Stimulated activated CD4-positive, alpha-beta T cell treated with anti-CD3 and anti-CD28 coated beads, Interleukin-12 subunit alpha, Interleukin-12 subunit beta, amount 100 ng/mL, for 24 hours (primary cell): Measurements from ENCODE around the gene FAM186B.
"Not testable (repeated sequence)": the region's sequence is repeated elsewhere in the genome, so short reads cannot be mapped to it uniquely, and the experiment has no call there.

Experiments used
- DNase-seq, 2 experiments: peaks; one replicate each; pipeline ENCODE4 v3.0.0-alpha.2; 2020; ENCODE audit warnings: low read depth in 2 of 2

FAM186B gene, protein sequence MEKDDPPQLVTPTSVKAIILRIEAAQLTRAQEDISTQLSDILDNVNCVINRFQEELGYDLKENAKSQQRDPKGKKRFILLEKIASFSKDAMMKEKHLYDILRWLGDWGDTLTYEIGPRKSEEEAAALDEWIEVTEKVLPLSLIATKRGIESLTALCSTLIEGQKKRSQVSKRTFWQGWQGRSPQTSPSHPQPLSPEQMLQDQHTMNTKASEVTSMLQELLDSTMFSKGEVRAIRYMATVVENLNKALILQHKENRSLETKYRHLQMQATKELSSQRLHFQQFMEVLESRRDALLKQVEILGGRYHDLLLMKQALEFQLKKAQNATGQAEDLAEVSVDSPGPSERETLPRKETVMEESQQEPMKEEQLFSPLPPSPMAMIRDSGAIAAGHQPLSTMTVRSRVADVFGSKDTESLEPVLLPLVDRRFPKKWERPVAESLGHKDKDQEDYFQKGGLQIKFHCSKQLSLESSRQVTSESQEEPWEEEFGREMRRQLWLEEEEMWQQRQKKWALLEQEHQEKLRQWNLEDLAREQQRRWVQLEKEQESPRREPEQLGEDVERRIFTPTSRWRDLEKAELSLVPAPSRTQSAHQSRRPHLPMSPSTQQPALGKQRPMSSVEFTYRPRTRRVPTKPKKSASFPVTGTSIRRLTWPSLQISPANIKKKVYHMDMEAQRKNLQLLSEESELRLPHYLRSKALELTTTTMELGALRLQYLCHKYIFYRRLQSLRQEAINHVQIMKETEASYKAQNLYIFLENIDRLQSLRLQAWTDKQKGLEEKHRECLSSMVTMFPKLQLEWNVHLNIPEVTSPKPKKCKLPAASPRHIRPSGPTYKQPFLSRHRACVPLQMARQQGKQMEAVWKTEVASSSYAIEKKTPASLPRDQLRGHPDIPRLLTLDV

DNA sequence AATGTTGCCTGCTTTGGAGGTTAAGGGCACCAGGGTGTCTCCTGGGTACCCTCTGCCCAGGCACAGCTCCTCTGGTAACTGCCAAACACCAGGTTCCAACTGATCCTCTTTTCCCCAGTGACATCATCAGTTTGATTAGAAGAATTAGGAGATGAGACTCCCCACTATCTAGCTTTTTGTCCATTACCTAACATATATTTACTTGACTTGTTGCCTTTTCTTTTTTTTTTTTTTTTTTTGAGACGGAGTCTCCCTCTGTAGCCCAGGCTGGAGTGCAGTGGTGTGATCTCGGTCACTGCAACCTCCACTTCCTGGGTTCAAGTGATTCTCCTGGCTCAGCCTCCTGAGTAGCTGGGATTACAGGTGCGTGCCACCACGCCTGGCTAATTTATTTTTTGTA lies at the start of gene FAM186B:
TSS of gene FAM186B (minus strand) at position 101 of the 400 bp plus-strand sequence. CDS start 162 bp downstream, outside the sequence.
- DNase-seq: not testable (repeated sequence)

DNA sequence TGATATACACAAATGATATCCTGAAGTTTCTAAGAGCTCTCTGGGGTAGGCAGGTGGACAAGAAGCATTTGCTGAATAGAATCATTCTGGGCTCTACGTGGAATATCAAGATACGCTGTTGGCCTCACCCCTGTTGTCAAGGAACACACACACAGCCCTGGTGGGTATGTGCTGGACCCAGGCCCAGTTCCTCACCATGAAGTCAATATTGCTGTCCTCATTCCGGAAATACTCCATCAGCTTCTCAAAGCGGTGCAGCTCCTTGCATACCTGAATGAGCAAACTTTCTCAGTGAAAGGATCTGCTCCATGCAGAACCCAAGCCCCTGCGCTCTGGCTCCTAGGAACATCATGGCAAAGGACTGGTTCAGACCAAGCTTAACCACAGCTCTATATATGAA lies 49.3 kb upstream of the FAM186B start:
- DNase-seq: no peak

DNA sequence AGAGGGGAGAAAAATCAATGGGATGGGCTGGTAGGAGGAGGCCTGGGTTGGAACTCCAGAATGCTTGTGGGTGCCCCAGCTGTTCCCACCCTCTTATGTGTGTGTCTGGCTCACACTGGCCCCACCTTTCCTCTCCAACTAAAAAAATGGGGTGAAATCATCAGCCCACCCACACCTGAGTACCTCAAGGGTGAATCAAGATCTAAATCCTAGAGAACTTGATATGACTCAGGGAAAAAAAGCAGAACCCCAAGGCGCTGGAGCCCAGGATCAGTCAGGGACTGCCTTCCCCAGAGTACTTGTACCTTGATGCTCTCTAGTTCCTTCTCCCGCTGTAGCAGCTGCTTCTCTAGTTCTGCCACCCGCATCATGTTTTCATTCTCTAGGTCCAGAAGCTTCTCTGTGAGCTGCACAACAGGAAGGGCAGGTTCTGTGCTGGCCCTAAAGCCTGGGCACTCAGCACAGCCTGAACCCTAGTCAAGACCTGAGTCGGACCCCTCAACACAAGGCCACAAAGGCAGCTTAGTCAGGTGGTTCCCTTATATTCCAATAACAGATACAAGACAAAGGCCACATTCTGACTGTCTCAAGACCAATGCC lies 47.6 kb upstream of the FAM186B start:
- no peak for DNase-seq

DNA sequence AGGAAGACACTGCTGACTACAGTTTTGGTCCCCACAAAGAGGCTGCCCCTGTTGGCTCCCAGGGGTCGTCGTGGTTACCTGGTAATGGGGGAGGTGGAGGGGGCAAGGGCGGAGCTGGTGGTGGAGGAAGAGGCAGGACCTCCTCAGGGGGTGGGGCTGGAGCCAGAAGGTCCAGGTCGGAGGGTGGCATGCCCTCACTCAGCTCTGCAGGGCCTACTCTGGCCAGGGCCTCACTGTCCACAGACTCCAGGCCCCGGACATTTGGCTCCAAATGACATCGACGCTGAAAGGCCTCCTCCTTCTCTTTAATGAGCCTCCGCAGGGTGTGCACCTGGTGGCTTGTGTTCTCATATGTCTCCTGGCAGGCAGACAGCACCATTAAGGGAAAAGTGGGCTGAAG lies 46.4 kb upstream of the FAM186B start:
- no peak for DNase-seq

DNA sequence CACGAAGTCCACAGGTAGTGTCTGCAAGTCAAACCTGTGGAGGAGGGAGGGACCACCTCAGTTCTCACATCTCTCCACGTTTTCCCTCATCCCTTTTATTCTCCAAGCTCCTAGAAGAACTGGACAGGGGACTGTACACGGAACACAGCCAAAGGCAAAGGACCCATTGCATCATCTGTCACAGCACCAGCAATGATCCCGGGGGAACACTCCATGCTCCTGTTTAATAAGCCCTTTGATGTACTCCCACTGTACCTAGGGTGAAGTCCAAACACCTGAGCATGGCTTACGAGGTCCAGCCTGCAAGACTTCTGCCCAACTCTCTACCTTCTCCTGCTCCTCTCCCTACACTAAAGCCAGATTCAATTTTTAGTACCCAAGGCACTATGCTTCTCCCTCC lies 44.5 kb upstream of the FAM186B start:
- no peak for DNase-seq

DNA sequence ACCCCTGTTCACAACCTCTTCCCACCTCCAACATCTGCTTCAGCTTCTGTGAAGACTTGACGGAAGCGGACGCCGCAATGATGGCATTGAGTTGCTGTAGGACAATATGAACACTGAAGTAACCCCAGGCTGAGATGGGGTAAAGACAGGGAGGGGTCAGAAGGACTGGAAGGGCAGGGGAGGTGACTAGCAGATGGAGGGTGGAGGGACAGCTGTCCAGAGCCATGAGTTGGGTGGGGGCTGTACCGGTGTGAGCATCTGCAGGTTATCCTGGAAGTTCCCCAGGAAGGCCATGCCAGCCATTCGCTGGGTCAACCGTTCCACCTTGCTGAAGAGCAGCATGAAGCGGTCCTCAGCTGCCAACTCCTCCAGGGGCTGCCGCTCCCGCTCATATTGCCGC lies 44.0 kb upstream of the FAM186B start:
- no peak for DNase-seq

DNA sequence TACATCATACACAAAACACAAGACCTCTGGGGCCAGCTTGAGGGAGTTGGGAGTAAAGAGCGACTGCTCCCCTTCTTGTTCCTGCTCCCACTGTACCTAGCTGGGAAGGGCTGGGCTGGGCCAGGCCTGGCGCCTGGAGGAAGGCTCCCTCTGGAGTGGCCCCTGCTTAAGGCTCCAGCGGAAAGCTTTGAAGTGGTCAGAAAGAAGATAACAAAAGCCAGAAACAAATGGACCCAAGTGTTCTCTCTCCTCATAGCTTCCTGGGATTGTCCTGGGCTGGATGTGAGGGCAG lies 43.2 kb upstream of the FAM186B start:
- no peak for DNase-seq

DNA sequence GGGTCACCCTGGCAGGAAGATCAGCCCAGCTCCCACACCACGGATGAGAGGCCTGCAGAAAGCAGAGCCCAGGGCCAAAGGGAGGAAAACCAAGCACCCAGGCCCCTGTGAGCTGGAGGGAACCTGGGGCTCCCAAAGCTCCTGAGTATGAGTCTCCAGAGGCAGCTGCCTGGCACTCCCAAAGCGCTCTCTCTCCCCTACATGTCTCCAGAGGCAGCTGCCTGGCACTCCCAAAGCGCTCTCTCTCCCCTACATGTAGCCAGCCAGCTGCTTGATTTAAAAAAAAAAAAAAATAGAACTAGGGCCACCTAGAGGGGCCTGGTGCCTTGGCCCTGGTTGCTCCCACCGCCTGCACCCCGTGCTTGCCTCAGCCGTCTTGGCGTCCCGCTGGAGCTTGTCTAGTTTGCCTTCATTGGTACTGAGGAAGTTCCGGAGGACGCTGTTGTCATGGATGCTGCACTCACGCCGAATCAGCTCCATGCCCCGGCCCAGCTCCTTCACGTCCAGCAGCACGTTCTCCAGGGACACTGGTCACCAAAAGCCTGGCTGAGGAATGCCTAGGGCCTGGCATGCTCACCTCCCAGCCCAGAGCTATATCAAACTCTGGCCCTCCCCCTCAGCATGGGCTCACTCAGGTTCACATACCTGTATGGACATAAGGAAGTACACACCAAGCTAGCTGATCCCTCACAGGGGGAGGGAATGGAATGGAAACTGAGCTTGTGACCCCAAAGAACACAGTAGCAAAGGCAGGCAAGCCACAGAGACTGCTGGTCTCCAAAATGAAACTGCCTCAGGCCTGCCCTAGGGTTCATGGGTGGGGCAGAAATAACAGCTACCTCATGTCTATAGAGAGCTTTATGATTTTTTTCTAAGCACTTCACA lies 42.6 kb upstream of the FAM186B start:
- no peak for DNase-seq

DNA sequence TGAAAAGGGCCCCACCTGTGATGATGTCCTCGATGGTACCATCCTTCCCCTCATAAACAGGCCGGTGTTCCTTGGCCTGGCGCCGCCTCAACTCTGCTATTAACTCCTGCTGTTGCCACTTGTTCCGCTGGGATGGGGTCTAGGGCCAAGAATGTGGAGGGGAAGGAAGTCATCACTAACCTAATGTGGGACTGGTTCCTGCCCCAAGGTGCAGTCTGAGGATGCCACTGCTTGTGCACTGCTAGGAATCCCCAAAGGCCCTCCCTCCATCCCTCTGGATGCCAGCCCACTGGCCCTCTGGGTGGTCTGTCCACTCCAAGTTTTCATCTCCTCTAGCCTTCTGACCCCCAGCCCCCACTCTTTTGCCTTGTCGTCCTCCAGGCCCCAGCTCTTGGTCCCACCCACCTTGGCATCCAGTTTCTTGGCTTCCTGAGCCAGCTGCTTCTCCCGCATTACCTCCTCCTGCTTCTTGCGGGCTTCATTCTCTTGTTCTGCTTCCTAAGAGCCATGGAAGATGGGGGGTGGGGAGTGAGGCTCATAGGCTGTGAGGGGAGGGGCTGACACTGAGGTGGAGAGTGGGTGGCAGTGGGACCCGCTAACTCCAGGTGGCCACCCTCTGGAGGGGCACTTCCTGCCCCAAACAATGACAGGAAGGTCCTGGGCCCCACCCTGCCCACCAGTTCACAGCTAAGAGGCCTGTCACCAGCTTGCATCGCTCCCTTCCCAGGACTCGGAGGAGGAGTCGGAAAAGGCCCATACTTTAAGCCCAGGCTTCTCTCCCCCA lies 41.6 kb upstream of the FAM186B start:
- no peak for DNase-seq

DNA sequence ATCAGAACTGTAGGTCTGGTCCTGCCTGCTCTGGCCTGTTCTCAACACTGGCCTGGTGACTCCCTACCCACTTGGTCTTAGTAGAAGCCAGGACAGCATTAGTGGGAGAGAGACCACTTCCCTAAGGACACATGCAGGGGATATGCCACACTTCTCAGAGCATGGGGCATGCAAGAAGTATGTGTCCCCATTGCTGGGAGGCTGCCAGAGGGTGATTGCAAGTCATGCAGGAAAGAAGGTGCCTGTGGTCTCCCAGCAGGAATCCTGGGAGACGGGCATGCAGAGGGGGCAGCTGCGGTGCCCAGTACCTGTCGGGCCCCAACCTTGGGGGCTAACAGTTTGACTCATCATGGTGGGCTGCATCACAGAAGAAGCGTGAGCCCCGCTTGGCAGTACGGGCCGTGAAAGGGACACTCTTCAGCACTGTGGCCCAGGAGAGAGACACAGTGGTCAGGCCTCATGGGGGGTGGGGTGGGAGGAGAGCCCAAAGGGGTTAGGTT lies 40.9 kb upstream of the FAM186B start:
- no peak for DNase-seq

DNA sequence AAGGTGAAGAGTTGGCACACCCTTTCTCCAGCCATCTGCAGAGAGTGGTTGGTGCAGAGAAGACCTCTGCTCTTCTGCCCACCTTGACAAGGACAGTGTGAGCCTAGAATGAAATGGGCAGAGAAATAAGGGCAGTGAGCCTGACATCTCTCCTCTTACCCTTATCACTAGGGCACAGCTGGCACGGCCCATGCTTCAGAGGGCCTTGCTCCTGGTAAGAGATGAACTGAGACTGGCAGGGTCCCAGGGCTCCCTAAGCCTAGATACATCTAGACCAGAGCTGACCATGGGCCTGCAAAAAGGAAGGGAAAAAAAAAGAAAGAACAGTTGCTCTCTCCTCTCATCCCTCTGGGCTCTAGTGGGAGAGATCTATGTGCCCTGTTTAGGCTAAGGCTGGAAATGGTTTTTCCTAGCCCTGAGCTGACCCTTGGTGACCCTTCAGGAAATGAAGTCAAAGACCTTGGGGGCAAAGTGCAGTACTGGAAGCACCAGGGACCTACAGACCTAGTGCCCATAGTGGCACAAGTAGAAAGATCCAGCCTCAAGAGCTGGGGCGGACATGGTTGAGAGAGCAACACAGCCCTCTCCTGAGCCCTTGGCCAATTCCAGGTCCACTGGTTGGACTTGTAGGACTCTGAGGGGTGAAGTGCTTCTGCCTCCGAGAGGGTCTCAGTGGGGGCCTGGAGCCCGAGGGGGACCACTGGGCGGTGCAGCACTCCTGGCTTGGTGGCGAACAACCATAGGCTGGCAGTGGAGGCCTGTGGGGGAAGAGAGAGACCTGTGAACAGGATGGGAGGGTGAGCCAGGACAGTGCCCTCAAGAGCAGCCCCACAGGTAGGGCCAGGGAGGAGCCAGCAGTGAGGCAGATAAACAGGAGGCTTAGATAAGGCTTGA lies 40.0 kb upstream of the FAM186B start:
- no peak for DNase-seq

DNA sequence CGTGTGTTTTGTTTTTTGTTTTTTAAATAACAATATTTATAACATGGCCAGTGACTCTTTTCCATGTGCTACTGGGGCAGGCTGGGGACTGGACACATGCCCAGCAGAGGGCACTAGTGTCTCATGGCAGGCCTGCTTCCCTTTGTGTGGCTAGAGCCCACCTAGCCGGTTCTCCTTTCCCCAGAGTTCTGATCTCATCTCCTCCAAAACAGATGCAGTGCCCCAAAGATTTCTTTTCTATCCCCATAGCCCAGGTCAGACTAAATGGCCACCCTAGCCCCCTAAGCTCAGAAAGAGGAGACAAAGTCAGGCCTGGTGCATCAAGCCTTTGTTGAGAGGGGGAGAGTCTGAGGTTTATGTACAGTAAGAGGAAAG lies 39.2 kb upstream of the FAM186B start:
- DNase-seq: peak; percentile 54 to 75

DNA sequence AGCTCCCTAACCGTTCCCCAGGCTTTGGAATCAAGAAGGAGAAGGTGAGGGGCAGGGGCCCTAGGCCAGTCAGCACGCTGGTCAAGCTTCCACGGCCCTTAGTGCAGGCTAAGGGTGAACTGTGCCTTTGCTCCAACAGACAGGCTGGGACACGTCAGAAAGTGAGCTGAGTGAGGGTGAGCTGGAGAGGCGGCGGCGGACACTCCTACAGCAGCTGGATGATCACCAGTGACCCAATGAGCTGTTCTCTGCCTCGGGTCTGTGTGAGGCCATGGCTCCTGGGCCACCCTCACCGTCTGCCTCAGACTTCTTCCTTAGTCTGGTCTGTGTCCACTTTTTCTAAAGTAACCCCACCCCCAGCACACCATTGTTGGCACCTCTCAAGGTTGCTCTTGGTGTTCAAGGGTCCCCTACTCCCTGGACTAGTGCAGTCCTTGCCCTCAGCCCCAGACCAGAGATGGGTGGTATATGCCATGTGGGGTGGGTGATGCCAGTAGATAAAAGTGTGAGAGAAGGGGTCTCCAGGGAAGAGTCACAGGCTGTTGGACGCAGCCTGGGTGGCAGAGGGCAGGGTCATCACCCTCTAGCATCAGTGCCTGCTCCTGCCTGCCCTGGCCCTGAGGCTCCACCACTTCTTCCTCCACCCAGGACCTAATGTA lies 38.7 kb upstream of the FAM186B start:
- no peak for DNase-seq

DNA sequence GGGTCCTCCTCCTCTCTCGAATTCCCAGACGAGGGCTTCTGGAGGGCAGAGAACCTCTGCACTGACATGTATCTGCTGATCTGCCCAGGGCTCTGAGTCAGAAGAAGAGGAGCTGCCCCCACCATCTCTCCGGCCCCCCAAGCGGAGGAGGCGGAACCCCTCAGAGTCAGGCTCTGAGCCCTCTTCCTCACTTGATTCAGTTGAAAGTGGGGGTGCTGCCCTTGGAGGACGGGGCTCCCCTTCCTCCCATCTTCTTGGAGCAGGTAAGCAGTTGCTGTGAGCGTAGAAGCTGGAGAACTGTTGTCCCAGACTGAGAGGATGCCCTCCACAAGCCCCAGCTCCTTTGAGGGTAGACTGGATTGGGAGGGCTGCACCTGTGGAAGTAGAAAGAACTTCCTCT lies 37.7 kb upstream of the FAM186B start:
- no peak for DNase-seq

DNA sequence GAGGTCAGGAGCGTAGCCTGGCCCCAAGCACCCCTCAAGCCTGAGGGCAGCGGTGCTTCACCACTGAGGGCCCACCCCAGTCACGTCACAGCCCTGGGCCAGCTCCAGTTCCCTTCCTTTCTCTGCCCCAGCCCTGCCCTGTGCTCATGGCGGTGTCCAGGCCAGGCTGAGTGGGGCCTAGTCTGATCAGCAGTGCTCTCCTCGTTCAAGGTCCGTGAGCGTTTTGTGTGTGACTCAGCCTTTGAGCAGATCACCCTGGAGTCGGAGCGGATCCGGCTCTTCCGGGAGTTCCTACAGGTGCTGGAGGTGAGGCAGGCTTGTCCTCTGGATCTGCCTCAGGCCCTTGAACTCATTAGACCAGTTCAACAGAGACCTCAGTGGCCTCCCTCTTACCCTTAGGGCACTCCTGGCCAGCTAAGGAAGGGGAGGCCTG lies 36.9 kb upstream of the FAM186B start:
- DNase-seq: no peak

DNA sequence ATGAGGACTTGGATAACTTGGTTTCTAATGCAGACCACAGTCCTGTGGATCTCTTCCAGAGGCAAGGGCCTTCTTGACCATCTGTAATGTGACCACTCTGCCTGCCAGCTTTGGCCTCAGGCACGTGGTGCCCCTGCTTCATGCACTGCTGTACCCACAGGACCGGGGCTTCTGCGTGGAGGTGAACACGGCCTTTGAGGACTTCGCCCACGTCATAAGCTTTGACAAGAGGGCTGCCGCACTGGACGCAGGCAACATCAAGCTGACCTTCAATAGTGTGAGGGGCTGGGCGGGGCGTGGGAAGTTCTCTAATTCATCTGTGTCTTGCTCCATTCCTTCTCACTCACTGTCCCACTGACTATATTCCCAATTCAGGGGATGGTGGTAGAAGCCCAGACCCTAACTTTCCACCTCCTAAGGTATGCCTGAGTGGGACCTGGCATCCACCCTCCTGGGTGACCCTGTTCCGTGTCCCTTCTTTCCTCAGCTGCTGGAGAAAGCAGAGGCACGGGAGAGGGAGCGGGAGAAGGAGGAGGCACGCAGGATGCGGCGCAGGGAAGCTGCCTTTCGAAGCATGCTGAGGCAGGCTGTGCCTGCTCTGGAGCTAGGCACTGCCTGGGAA lies 36.4 kb upstream of the FAM186B start:
- DNase-seq: no peak

DNA sequence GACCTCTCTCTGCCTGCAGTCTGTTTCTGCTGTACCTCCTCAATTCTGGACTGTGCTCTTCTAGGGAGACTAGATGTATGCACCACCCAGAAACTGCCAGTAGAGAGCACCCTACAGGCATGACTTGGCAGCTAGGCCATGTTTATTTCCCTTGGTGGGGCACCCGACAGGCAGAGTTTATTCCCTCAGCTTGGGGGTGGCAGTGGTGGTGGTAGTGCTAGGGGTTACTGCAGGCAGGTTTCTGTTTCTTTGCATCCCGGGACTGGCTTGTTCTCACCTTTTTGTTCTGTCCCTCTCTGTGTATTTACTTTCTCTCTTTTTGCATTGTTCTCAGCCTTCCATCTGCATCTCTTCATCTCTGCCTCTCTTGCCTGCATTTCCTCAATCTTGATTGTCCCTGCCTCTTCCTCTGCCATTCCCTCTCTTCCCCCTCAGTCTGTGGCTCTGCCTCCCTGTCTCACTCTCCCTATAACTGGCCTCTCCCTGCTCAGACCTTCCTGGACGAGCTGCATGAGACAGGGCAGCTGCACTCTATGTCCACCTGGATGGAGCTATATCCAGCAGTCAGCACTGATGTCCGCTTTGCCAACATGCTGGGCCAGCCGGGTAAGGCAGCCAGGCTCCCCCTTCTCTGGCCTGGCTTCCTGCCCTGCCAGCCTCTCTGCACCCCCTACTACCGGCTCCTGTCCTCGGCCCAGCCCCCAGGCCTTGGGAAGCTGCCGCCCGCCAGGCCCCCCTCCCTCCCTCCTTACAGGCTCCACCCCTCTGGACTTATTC lies 31.7 kb upstream of the FAM186B start:
- DNase-seq: peak in 1 of 2 experiments; percentile 48

DNA sequence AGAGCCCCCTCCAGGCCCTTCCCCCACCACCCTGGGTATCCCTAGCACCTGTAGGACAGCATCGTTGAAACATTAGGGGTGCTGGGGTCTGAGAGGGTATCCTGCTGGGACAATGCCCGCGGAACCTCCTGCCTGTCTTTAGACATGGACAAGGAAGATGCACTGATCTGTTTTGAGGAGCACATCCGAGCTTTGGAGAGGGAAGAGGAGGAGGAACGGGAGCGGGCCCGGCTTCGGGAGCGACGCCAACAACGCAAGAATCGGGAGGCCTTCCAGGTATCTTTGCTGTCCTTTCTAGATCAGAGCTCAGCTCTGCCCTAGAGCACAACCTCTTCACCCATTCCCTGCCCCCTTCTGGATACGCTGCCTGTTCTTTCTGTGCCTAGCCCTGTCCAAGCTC lies 31.1 kb upstream of the FAM186B start:
- no peak for DNase-seq
